Bone marrow (tissue), 2 donors: Measurements from ENCODE around the gene UGT1A5.
"Not testable (repeated sequence)": the region's sequence is repeated elsewhere in the genome, so short reads cannot be mapped to it uniquely, and the experiment has no call there.

ENCODE experiments used
- DNase-seq, 2 donors: peaks; one replicate each; lab custom pipeline; 2025; lab: John Stamatoyannopoulos, UW

Gene UGT1A5

DNA sequence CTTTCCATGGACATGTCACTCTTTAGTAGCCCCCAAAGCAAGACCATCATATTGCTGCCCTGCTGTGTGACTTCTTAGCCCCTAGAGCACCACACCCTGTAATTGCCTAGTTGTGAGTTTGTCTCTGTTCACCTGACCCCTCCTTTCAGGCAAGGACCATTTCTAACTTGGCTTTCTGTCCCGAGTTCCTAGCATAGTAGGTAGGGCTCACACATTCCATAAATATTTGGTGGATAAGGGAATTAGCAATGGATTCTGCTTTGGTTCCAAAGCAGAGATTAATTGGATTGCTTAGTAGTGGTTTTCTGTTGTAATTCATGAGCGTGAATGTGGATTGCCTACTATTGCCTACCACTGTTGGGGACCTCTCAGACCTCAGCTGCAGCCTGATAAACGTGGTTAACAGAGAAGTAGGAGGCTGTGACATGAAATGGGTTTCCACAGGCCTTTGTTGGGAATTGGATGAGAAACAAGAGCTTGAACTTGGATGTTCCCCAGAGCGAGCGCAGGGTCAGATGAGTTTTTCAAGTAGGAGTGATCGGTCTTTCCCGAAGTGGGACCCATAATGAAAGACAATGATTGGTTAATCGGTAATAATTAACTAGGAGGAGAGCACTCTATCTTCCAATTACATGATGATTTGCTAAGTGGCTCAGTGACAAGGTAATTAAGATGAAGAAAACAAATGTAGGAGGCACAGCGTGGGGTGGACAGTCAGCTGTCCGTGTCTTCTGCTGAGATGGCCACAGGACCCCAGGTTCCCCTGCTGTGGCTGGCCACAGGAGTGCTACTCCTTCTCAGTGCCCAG lies 34.0 kb downstream of the UGT1A5 start:
- DNase-seq = no peak

DNA sequence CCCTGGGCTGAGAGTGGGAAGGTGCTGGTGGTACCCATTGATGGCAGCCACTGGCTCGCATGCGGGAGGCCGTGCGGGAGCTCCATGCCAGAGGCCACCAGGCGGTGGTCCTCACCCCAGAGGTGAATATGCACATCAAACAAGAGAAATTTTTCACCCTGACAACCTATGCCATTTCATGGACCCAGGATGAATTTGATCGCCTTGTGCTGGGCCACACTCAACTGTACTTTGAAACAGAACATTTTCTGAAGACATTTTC lies 34.5 kb downstream of the UGT1A5 start:
- no peak for DNase-seq

DNA sequence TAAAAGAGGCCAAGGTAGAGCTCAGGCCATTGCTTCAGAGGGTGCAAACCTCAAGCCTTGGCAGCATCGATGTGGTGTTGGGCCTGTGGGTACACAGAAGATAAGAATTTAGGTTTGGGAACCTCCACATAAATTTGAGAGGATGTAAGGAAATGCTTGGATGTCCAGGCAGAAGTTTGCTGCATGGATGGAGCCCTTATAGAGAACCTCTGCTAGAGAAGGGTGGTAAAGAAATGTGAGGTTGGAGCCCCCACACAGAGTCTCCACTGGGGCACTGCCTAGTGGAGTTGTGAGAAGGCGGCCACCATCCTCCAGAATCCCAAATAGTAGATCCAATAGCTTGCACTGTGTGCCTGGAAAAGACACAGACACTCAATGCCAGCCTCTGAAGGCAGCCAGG lies 38.0 kb downstream of the UGT1A5 start:
- not testable (repeated sequence) for DNase-seq

DNA sequence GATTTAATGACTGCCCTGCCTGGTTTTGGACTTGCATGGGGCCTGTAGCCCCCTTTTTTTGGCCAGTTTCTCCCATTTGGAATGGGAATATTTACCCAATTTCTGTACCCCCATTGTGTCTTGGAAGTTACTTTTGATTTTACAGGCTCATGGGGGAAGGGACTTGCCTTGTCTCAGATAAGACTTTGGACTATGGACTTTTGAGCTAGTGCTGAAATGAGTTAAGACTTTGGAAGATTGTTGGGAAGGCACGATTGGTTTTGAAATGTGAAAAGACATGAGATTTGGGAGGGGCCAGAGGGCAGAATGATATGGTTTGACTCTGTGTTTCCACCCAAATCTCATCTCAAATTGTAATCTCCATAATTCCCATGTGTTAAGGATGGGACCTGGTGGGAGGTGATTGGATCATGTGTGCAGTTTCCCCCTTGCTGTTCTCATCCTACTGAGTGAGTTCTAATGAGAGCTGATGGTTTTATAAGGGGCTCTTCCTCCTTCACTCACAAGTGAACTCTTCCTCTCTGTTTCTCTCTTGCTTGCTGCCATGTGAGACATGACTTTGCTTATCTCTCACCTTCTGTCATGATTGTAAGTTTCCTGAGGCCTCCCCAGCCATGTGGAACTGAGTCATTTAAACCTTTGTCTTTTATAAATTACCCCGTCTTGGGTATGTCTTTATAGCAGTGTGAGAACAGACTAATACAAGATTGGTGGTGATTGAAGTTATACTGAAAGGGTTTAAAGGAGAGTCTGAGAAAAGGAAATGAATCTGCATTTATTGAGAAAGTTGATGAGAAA lies 38.7 kb downstream of the UGT1A5 start:
- not testable (repeated sequence) for DNase-seq

DNA sequence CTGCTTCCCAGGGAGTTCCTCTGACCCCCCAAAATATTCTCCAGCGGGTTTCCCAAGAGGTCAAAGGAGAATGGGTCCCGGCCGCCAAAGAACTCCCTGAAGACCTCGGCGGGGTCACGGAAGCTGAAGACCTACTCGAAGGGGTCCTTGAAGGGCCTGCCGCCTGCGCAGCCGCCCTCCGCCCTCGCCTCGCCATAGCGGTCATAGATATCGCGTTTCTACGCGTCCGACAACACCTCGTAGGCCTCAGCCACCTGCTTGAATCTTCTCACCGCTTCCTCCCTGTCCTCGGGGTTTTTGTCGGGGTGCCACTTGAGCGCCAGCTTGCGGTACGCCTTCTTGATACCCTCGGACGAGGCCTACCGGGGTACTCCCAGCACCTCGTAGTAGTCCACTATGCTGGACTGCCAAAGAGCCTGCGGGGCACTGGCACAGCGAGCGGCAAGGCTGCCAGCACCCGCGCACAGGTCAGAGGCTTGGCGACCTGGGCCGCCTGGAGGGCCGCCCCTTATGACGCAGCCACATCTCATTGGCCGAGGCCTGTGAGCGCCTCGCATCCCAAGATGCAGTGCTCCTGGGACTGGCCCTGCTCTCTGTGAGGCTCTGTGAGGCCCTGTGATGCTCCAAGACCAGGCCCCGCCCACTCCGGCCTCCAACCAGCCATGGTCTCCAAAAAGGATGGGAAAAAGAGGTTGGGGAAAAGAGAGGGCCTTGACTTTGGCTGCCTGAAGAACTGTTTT lies 42.3 kb downstream of the UGT1A5 start:
- no peak for DNase-seq

DNA sequence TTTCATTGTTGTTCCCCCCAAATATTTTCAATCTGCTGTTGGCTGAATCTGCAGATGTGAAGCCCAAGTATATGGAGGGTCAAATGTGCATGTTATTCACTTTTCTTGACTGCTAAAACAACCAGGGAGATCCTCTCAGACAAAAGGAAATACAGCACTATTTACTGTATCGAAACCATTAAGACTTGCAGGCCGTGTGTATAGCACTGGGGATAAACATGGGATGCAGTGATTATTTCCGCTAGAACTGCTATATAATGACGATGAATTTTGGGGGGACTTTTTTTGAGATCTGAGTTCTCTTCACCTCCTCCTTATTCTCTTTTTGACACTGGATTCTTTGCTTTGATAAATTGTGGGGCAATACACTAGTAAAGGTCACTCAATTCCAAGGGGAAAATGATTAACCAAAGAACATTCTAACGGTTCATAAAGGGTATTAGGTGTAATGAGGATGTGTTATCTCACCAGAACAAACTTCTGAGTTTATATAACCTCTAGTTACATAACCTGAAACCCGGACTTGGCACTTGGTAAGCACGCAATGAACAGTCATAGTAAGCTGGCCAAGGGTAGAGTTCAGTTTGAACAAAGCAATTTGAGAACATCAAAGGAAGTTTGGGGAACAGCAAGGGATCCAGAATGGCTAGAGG lies 43.8 kb downstream of the UGT1A5 start:
- no peak for DNase-seq

DNA sequence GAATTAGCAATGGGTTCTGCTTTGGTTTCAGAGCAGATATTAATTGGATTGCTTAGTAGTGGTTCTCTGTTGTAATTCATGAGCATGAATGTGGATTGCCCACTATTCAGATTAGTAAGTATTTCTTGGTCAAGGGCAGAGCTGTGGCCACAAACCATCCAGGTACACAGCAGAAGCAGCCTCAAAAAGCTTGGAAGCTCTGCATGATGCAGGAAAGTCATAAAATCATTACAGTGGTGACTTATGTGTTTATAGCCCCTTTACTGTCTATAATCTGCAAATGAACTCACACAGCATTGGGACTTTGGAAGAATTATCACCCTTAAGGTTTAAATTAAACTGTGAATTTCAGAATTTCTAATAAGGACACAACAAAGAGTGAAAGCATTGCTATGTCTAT lies 45.4 kb downstream of the UGT1A5 start:
- DNase-seq = no peak

DNA sequence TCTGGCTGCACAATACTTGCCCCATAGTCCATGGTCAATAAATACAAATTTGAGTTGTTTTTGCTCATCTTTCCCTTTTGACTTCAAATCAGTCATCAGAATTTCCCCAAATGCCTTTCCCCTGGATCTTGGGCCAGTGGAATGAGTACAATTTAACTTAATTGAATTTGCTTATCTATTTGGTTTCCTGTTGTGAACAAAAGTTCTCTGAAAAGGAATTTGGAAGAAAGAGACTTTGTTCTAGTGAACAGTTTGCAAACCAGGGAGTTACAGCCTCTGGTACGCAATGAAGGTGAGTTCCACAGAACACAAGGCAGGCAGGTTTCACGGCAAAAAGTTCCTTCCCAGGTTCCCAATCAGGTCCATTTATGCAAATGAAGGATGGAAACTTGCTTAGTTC lies 46.1 kb downstream of the UGT1A5 start:
- no peak for DNase-seq

DNA sequence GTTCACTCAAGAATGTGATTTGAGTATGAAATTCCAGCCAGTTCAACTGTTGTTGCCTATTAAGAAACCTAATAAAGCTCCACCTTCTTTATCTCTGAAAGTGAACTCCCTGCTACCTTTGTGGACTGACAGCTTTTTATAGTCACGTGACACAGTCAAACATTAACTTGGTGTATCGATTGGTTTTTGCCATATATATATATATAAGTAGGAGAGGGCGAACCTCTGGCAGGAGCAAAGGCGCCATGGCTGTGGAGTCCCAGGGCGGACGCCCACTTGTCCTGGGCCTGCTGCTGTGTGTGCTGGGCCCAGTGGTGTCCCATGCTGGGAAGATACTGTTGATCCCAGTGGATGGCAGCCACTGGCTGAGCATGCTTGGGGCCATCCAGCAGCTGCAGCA lies 47.3 kb downstream of the UGT1A5 start, which contains the start of gene UGT1A1:
Gene UGT1A1 (plus strand): TSS at position 228 of the 400 bp plus-strand sequence. CDS start 18 bp downstream, at position 246.
- no peak for DNase-seq

DNA sequence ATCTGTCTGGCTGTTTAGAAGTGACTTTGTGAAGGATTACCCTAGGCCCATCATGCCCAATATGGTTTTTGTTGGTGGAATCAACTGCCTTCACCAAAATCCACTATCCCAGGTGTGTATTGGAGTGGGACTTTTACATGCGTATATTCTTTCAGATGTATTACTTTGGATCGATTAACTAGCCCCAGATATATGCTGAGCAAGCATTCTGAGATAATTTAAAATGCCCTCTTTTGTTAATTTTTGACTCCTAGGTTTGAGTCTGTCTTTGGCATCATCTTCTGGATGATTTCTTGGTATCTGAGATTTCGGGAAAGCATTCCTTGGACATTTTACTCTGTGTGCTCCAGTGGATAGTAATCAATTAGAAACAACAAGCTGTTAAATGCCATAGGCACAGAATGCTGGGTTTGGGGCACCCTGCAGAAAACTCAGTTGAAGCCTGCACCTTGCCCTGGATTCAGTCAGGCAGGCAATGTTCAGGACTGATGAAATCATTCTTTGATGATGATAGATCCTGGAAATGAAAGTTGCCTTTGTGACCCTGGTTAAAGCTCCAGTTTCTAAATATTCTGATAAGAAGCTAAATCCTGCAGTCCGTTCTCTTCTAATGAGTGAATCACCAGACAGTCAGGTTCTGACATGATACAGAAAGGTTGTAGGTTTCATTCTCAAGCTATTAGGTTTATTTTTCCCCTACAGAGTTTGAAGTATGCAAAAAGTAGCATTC lies 48.5 kb downstream of the UGT1A5 start:
- DNase-seq = no peak

DNA sequence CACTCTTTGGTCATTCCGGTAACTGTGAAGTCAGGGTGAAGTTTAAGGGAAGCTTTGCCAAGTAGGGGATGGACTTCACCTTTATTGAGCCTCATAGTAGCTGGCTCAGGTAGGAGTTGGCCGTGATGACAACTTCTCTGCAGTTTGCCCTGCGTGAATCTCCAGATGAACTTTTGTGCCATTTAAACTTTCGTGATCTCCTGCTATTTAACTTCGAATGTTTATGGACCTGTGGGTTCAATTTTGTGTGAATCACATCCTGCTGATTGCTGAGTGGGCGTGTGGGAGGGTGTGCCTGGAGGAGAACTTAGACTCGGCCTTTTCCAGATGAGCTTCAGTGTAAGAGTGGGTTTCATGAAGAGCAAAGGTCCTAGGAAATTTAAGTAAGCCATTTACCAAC lies 51.6 kb downstream of the UGT1A5 start:
- DNase-seq = no peak

DNA sequence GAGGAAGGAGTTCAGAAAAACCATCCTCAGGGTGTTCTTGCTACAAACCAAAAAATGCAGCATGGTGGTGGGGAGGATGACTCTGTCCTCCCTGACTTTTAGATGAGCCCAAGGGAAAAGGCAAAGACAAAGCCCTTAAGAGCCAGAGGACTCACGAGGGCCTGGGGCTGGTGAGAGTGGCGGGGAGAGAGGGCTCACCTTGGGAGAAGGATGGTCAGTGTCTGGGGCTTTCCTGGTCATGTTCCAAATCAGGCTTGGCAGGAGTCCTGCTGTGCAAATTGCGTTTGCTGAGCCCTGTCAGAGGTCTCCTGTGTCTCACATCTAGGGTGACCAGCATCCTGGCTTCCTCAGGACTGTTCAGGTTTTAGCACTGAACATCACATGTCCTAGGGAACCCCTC lies 52.1 kb downstream of the UGT1A5 start:
- no peak for DNase-seq

DNA sequence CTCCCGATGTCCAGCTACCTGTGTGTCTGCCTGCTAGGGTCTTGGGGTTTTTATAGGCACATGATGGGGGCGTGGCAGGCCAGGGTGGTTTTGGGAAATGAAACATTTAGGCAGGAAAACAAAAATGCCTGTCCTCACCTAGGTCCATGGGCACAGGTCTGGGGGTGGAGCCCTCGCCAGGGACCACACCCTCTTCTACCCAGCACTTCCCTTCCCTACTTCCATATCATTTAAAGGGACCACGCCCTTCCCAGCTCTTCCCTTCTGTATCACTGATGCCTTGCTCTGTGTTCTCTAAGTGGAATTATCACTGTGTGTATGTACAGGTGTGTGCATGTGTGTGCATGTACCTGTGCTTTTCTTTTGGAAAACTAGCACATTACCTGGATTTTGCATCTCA lies 53.7 kb downstream of the UGT1A5 start:
- no peak for DNase-seq

DNA sequence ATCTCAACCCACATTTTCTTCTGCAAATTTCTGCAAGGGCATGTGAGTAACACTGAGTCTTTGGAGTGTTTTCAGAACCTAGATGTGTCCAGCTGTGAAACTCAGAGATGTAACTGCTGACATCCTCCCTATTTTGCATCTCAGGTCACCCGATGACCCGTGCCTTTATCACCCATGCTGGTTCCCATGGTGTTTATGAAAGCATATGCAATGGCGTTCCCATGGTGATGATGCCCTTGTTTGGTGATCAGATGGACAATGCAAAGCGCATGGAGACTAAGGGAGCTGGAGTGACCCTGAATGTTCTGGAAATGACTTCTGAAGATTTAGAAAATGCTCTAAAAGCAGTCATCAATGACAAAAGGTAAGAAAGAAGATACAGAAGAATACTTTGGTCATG lies 55.4 kb downstream of the UGT1A5 start:
- DNase-seq = no peak

DNA sequence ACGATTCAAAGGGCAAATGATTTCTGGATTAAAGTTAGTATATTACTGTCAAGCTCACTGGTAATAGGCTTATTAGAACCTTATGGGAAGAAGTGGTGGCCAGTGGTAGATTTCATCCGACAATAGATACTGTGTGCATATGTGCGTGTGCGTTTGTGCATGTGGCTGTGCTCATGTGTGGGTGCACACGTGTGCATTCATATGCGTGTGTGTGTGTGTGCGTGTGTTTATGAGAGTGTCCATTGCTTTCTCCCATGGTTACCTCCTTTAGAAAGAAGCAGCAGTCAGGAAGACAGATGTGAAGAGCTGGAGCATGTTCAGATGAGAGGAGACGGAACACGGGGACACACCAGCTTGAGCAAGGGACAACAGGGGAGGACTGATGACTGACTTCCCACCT lies 56.6 kb downstream of the UGT1A5 start:
- no peak for DNase-seq

DNA sequence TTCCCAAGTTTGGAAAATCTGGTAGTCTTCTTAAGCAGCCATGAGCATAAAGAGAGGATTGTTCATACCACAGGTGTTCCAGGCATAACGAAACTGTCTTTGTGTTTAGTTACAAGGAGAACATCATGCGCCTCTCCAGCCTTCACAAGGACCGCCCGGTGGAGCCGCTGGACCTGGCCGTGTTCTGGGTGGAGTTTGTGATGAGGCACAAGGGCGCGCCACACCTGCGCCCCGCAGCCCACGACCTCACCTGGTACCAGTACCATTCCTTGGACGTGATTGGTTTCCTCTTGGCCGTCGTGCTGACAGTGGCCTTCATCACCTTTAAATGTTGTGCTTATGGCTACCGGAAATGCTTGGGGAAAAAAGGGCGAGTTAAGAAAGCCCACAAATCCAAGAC lies 59.4 kb downstream of the UGT1A5 start:
- DNase-seq = no peak

DNA sequence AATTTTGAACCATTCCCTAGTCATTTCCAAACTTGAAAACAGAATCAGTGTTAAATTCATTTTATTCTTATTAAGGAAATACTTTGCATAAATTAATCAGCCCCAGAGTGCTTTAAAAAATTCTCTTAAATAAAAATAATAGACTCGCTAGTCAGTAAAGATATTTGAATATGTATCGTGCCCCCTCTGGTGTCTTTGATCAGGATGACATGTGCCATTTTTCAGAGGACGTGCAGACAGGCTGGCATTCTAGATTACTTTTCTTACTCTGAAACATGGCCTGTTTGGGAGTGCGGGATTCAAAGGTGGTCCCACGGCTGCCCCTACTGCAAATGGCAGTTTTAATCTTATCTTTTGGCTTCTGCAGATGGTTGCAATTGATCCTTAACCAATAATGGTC lies 59.9 kb downstream of the UGT1A5 start:
- DNase-seq = no peak

DNA sequence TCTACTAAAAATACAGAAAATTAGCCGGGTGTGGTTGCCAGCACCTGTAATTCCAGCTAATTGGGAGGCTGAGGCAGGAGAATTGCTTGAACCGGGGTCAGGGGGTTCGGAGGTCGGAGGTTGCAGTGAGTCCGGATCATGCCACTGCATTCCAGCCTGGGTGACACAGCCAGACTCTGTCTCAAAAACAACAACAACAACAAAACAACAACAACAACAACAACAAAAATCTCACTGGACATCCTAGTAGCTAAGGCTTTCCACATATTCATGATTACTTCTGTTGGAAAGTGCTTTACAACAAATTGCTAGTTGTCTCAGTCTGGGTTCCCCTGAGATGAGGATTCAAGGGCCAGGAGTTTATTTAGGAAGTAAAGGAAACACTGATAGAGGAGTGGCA lies 61.1 kb downstream of the UGT1A5 start:
- no peak for DNase-seq

DNA sequence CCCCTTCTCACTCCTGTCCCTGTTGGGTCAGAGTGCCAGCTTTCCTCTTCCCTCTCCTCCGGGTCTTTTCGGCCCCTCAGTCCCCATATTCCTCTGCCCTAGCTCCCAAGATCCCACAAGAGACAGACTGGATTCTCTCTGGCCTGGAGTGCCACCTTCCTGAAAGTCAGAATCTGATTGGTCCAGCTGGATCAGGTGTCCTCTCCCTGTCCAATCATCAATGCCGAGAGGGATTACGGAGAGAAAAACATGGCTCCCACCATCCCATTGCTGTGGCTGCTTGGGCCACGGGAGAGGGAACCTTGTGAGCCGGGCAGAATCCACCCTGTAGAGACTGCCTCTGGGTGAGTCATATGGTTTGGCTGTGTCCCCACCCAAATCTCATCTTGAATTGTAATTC lies 62.7 kb downstream of the UGT1A5 start:
- DNase-seq = no peak

DNA sequence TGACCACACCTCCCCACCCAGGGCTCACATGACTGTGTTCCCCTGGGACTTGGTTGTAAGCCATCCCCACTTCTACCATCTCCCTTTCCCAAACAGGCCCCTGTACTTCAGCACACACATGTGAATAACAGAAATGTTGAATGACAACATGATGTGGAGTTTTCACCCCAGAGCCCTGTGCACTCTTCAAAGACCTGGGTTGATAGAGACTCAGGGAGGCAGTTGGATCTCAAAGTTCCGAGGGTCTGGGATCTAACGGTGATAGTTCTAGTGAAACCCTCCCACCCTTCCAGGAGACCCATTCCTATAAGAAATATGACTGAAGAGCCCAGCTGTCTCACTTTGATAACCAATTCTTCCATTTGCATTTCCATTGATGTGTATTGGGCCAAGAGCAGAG lies 65.3 kb downstream of the UGT1A5 start, which contains the start of gene MROH2A:
Gene MROH2A (plus strand): TSS at position 301 of the 400 bp plus-strand sequence. CDS start 1,029 bp downstream, outside the sequence.
- no peak for DNase-seq

DNA sequence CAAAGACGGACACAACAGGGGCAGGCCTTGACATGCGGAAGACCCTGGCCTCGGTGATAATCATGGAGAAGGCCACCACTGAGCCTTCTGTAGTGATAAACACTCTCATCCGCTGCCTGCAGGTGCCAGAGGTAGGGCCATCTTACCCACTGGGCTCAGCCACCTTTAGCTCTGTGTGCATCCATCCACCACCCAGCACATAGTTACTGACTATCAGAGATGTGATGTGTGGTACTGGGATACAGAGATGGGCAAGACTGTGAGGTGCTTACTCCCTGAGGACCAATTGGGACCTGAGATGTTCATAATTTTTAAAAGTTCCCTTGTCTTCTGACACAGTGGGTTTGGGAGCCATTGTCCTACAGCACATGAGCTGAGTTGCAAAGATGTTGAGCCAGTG lies 67.0 kb downstream of the UGT1A5 start:
- DNase-seq = no peak

DNA sequence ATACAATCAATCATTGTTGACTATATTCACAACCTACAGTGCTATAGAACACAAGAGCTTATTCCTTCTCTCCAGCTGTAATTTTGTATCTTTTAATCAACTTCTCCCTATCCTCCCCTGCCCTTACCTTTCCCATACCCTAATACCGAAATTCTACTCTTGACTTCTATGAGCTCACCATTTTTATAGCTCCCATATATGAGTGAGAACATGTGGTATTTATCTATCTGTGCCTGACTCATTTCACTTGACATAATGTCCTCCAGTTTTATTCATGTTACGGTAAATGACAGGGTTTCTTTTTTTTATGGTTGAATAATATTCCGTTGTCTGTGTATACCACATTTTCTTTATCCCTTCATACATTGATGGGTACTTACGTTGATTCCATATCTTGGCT lies 68.1 kb downstream of the UGT1A5 start:
- DNase-seq = no peak
